Mammary epithelial cell (primary cell): ENCODE data around the gene DOCK8.

ENCODE experiments used
- CTCF ChIP-seq, 2 donors: IDR thresholded peaks in 1 of 2; conservative IDR thresholded peaks in 1 of 2; 2 replicates each; pipeline ENCODE4 v1.5.1; 2011 to 2012; ENCODE audit warnings: inconsistent platforms in 2 of 2, low read length in 2 of 2, mild to moderate bottlenecking in 2 of 2, control low read depth in 1 of 2, low read depth in 1 of 2; ENCODE audit not compliant: insufficient read depth in 1 of 2; ENCODE audit errors: extremely low read depth in 1 of 2
- EZH2 ChIP-seq: IDR thresholded peaks from 2 replicates; pipeline ENCODE4 v1.6.1; 2012; ENCODE audit warnings: low read length, inconsistent platforms, borderline replicate concordance

GRCh38 chr9:336039-336438 is 121.4 kb downstream of the DOCK8 start:
- TF ChIP-seq CTCF (conservative IDR thresholded peaks at IDR 0.05 in 1 of 2, IDR thresholded peaks at IDR 0.05 in 1 of 2; ENCODE audit: extremely low read depth in 1 of 2, insufficient read depth in 1 of 2, low read depth in 1 of 2, low read length in 2 of 2) (no peak), EZH2 (no peak)
